B cell (primary cell): ENCODE measurements around the gene OR14I1.

ENCODE experiments used
- EZH2 ChIP-seq: IDR thresholded peaks from 2 replicates; pipeline ENCODE4 v1.6.1; 2012; ENCODE audit warnings: borderline replicate concordance, low read depth, mild to moderate bottlenecking, moderate library complexity, low read length; ENCODE audit not compliant: insufficient read depth, poor library complexity, severe bottlenecking
- TF ChIP-seq, protein P1 (sequence below): fragments of 200-600 bp; IDR thresholded peaks from one replicate; pipeline ENCODE4 v1.8.0; 2022; ENCODE audit warnings: antibody characterized with exemption, mild to moderate bottlenecking

DNA sequence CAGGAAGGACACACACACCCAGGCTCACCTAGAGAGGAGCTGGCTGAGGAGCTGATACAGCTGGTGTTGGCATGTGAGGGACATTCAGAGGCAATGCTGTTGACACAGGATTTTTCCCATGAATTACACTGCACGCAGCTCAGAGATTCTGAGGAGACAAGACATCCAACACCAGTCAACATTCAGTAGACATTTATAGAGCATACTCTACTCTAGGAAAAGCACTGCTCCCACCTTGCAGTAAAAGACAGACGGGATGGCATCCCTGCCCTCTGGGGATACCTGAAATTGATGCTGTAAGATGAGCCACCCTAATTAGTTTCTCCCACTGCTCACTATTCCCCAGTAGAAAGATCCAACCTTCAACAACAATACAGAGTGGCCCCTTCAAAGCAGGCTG, 47.9 kb upstream of the OR14I1 start:
- TF ChIP-seq, protein P1, sequence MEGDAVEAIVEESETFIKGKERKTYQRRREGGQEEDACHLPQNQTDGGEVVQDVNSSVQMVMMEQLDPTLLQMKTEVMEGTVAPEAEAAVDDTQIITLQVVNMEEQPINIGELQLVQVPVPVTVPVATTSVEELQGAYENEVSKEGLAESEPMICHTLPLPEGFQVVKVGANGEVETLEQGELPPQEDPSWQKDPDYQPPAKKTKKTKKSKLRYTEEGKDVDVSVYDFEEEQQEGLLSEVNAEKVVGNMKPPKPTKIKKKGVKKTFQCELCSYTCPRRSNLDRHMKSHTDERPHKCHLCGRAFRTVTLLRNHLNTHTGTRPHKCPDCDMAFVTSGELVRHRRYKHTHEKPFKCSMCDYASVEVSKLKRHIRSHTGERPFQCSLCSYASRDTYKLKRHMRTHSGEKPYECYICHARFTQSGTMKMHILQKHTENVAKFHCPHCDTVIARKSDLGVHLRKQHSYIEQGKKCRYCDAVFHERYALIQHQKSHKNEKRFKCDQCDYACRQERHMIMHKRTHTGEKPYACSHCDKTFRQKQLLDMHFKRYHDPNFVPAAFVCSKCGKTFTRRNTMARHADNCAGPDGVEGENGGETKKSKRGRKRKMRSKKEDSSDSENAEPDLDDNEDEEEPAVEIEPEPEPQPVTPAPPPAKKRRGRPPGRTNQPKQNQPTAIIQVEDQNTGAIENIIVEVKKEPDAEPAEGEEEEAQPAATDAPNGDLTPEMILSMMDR, result no peak
- TF ChIP-seq EZH2, result no peak
